H9 (cell line): Measurements from ENCODE around the gene GFRA1. TPM values are rescaled to one million over a fixed set of nuclear protein-coding genes. Genes with fewer than 3 reads are reported as not detected.

ENCODE experiments used
- DNase-seq: peaks from one replicate; pipeline ENCODE4 v3.0.0-alpha.2; 2017
- H2AFZ ChIP-seq: one replicate; pipeline ENCODE4 v1.6.1; 2013; ENCODE audit warnings: mild to moderate bottlenecking, low read length, control low read depth, moderate library complexity
- H2AK5ac ChIP-seq: 2 replicates; pipeline ENCODE4 v1.6.1; 2013; ENCODE audit warnings: low read length, control low read depth, mixed read lengths; ENCODE audit not compliant: insufficient read length
- H2BK120ac ChIP-seq: one replicate; pipeline ENCODE4 v1.6.1; 2013; ENCODE audit warnings: low read depth, mild to moderate bottlenecking, low read length, control low read depth, inconsistent platforms; ENCODE audit not compliant: poor library complexity, severe bottlenecking
- H2BK12ac ChIP-seq: 2 replicates; pipeline ENCODE4 v1.6.1; 2013; ENCODE audit warnings: low read length, control low read depth, mixed read lengths, low read depth; ENCODE audit not compliant: insufficient read length
- H2BK15ac ChIP-seq: 2 replicates; pipeline ENCODE4 v1.6.1; 2013; ENCODE audit warnings: low read depth, low read length, control low read depth
- H2BK20ac ChIP-seq: one replicate; pipeline ENCODE4 v1.6.1; 2013; ENCODE audit warnings: low read depth, mild to moderate bottlenecking, low read length, control low read depth, inconsistent platforms; ENCODE audit not compliant: poor library complexity, severe bottlenecking
- H2BK5ac ChIP-seq: 2 replicates; pipeline ENCODE4 v1.6.1; 2013; ENCODE audit warnings: low read length, control low read depth, mixed read lengths; ENCODE audit not compliant: insufficient read length
- H3K14ac ChIP-seq: 2 replicates; pipeline ENCODE4 v1.6.1; 2013; ENCODE audit warnings: low read length, control low read depth; ENCODE audit not compliant: insufficient read depth
- H3K18ac ChIP-seq: 2 replicates; pipeline ENCODE4 v1.6.1; 2013; ENCODE audit warnings: low read depth, mild to moderate bottlenecking, mixed read lengths, low read length, control low read depth; ENCODE audit not compliant: insufficient read length
- H3K23ac ChIP-seq: 2 replicates; pipeline ENCODE4 v1.6.1; 2013; ENCODE audit warnings: low read length, control low read depth, mixed read lengths, low read depth; ENCODE audit not compliant: insufficient read length
- H3K23me2 ChIP-seq: 2 replicates; pipeline ENCODE4 v1.6.1; 2013; ENCODE audit warnings: low read depth, mild to moderate bottlenecking, mixed read lengths, low read length, control low read depth; ENCODE audit not compliant: insufficient read length, poor library complexity, severe bottlenecking
- H3K27ac ChIP-seq: 2 replicates; pipeline ENCODE4 v1.5.1; 2013; ENCODE audit warnings: low read length, control low read depth, mixed read lengths, low read depth; ENCODE audit not compliant: insufficient read length
- H3K27me3 ChIP-seq: 2 replicates; pipeline ENCODE4 v1.6.1; 2013; ENCODE audit warnings: low read length, control low read depth, inconsistent platforms; ENCODE audit not compliant: insufficient read depth
- H3K4ac ChIP-seq: 2 replicates; pipeline ENCODE4 v1.6.1; 2013; ENCODE audit warnings: low read depth, mild to moderate bottlenecking, control low read depth, inconsistent platforms, low read length, moderate library complexity
- H3K4me1 ChIP-seq: 2 replicates; pipeline ENCODE4 v1.6.1; 2013; ENCODE audit warnings: low read length, control low read depth, inconsistent platforms; ENCODE audit not compliant: insufficient read depth
- H3K4me2 ChIP-seq: 2 replicates; pipeline ENCODE4 v1.6.1; 2013; ENCODE audit warnings: low read length, control low read depth, mixed read lengths; ENCODE audit not compliant: insufficient read length, insufficient read depth
- H3K56ac ChIP-seq: 2 replicates; pipeline ENCODE4 v1.6.1; 2013; ENCODE audit warnings: low read depth, mild to moderate bottlenecking, mixed read lengths, low read length, control low read depth; ENCODE audit not compliant: insufficient read length
- H3K79me1 ChIP-seq: 2 replicates; pipeline ENCODE4 v1.6.1; 2013; ENCODE audit warnings: low read depth, mild to moderate bottlenecking, moderate library complexity, low read length, control low read depth, inconsistent platforms; ENCODE audit not compliant: insufficient read depth, poor library complexity, severe bottlenecking
- H3K79me2 ChIP-seq: 2 replicates; pipeline ENCODE4 v1.6.1; 2013; ENCODE audit warnings: low read length, control low read depth, inconsistent platforms; ENCODE audit not compliant: insufficient read depth
- H3K9ac ChIP-seq: 2 replicates; pipeline ENCODE4 v1.6.1; 2013; ENCODE audit warnings: low read length, control low read depth, mixed read lengths; ENCODE audit not compliant: insufficient read length; ENCODE audit errors: extremely low read depth
- H3K9me3 ChIP-seq: one replicate; pipeline ENCODE4 v1.6.1; 2013; ENCODE audit warnings: low read depth, low read length, inconsistent platforms; ENCODE audit not compliant: control insufficient read depth
- H3T11ph ChIP-seq: one replicate; pipeline ENCODE4 v1.6.1; 2013; ENCODE audit warnings: mild to moderate bottlenecking, low read length, control low read depth, inconsistent platforms
- H4K20me1 ChIP-seq: one replicate; pipeline ENCODE4 v1.6.1; 2013; ENCODE audit not compliant: control insufficient read depth, insufficient read length, insufficient read depth
- H4K5ac ChIP-seq: 2 replicates; pipeline ENCODE4 v1.6.1; 2013; ENCODE audit warnings: low read depth, mild to moderate bottlenecking, mixed read lengths, low read length, control low read depth; ENCODE audit not compliant: insufficient read length
- H4K8ac ChIP-seq: replicated peaks from 2 replicates; pipeline ENCODE4 v1.6.1; 2013; ENCODE audit warnings: low read length, control low read depth, mixed read lengths, low read depth; ENCODE audit not compliant: insufficient read length
- H4K91ac ChIP-seq: 2 replicates; pipeline ENCODE4 v1.6.1; 2013; ENCODE audit warnings: low read depth, mild to moderate bottlenecking, moderate library complexity, mixed read lengths, low read length, control low read depth; ENCODE audit not compliant: insufficient read length
- H3K27ac Mint-ChIP-seq, 3 experiments: 2 replicates in 2 of 3; 3 replicates in 1 of 3; pipeline ENCODE4 v1.8.0; 2020 to 2021; ENCODE audit warnings: mixed read lengths in 3 of 3, mild to moderate bottlenecking in 1 of 3, moderate library complexity in 1 of 3
- H3K27me3 Mint-ChIP-seq: 2 replicates; pipeline ENCODE4 v1.8.0; 2021; ENCODE audit warnings: low read depth, mild to moderate bottlenecking, moderate library complexity, mixed read lengths
- H3K36me3 Mint-ChIP-seq, 3 experiments: 2 replicates in 2 of 3; 3 replicates in 1 of 3; pipeline ENCODE4 v1.8.0; 2020 to 2021; ENCODE audit warnings: low read depth in 3 of 3, mixed read lengths in 3 of 3; ENCODE audit not compliant: insufficient read depth in 1 of 3
- H3K4me1 Mint-ChIP-seq, 2 experiments: 2 replicates each; pipeline ENCODE4 v1.8.0; 2020; ENCODE audit warnings: mixed read lengths in 2 of 2
- H3K4me3 Mint-ChIP-seq, 2 experiments: 2 replicates in 1 of 2; 3 replicates in 1 of 2; pipeline ENCODE4 v1.8.0; 2020 to 2021; ENCODE audit warnings: mild to moderate bottlenecking in 2 of 2, mixed read lengths in 2 of 2, moderate library complexity in 1 of 2
- H3K9me3 Mint-ChIP-seq, 2 experiments: 2 replicates in 1 of 2; 3 replicates in 1 of 2; pipeline ENCODE4 v1.8.0; 2020; ENCODE audit warnings: mild to moderate bottlenecking in 2 of 2, mixed read lengths in 2 of 2, moderate library complexity in 1 of 2
- WGBS: extraction: QIAGEN DNeasy Blood & Tissue Kit; methylation state at CpG from one replicate; pipeline ENCODE4 v1.1.7; 2013; ENCODE audit warnings: missing lambda C conversion rate, low lambda C conversion rate, mixed read lengths; ENCODE audit not compliant: insufficient read length; ENCODE audit errors: extremely low coverage; 5-methylcytosine and 5-hydroxymethylcytosine counted together
- total RNA-seq: library from RNA; stranded (reverse); gene quantifications from 2 replicates; pipeline ENCODE4 v1.2.1, GENCODE V29; 2021
- TF ChIP-seq, protein P1 (sequence below): fragments of 200-600 bp; sonication (generic); conservative IDR thresholded peaks from 3 replicates; pipeline ENCODE4 v1.8.0; 2021; ENCODE audit warnings: antibody characterized with exemption, mild to moderate bottlenecking

GFRA1 gene
- total RNA-seq, 1 experiment from 2014 or later: 0.24 TPM

DNA sequence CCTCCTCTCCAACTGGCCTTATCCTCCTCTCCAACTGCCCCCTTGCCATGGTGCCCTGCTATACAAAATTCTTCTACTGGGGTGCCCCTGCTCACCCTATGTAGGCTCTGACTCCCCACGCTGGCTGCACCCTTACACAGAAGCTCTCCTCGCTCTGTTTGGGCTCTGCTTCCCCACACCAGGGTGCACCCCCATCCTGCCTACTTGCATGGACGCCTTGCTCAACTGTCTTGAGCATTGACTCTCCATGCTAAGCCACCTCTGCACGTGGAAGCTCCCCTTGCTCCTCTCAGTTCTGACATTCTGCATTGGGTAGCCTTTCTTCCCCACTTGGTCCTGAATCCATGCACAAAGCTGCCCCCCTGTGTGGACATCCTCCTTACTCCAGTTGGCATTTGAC is 231.1 kb downstream of the GFRA1 start:
- H3K4me2 ChIP-seq: no peak overlapping the region
- no peak overlapping the region for H3K9ac ChIP-seq
- H2BK5ac ChIP-seq: no peak overlapping the region
- no peaks in the 10 kb centered on the region for H4K20me1 ChIP-seq
- H3K14ac ChIP-seq: no peak overlapping the region
- WGBS: no CpG with 5 or more reads among the region's 4 CpGs
- no peak overlapping the region for H4K5ac ChIP-seq
- H2BK120ac ChIP-seq: no peak overlapping the region
- H2BK12ac ChIP-seq: no peak overlapping the region
- H4K8ac ChIP-seq: no peak overlapping the region
- H4K91ac ChIP-seq: no peak overlapping the region
- H3K27me3 Mint-ChIP-seq: no peaks in the 10 kb centered on the region
- DNase-seq: no peak
- no peak overlapping the region for H3K56ac ChIP-seq
- peaks cover 0 to 3% of the 10 kb centered on the region in 2 experiments; a peak in 2 of 5 replicates for H3K9me3 Mint-ChIP-seq
- no peak overlapping the region for H3T11ph ChIP-seq
- H3K9me3 ChIP-seq: no peaks in the 10 kb centered on the region
- H3K36me3 Mint-ChIP-seq: no peaks in the 10 kb centered on the region
- no peak overlapping the region for H2BK15ac ChIP-seq
- no peaks in the 10 kb centered on the region for H3K27me3 ChIP-seq
- H3K23me2 ChIP-seq: no peaks in the 10 kb centered on the region
- no peak overlapping the region for H3K27ac ChIP-seq
- H3K4me3 Mint-ChIP-seq: no peak overlapping the region
- no peak overlapping the region for H3K23ac ChIP-seq
- no peak overlapping the region for H2BK20ac ChIP-seq
- no peak overlapping the region for H2AFZ ChIP-seq
- no peaks in the 10 kb centered on the region for H3K4me1 ChIP-seq
- H3K27ac Mint-ChIP-seq: no peak overlapping the region
- TF ChIP-seq, protein P1, sequence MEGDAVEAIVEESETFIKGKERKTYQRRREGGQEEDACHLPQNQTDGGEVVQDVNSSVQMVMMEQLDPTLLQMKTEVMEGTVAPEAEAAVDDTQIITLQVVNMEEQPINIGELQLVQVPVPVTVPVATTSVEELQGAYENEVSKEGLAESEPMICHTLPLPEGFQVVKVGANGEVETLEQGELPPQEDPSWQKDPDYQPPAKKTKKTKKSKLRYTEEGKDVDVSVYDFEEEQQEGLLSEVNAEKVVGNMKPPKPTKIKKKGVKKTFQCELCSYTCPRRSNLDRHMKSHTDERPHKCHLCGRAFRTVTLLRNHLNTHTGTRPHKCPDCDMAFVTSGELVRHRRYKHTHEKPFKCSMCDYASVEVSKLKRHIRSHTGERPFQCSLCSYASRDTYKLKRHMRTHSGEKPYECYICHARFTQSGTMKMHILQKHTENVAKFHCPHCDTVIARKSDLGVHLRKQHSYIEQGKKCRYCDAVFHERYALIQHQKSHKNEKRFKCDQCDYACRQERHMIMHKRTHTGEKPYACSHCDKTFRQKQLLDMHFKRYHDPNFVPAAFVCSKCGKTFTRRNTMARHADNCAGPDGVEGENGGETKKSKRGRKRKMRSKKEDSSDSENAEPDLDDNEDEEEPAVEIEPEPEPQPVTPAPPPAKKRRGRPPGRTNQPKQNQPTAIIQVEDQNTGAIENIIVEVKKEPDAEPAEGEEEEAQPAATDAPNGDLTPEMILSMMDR: no peak
- H2AK5ac ChIP-seq: no peak overlapping the region
- peaks cover 0 to 3% of the 10 kb centered on the region in 2 experiments; a peak in 1 of 4 replicates for H3K4me1 Mint-ChIP-seq
- H3K4ac ChIP-seq: no peak overlapping the region
- no peaks in the 10 kb centered on the region for H3K79me2 ChIP-seq
- no peaks in the 10 kb centered on the region for H3K79me1 ChIP-seq
- H3K18ac ChIP-seq: no peak overlapping the region
